Activated CD4-positive, alpha-beta T cell treated with anti-CD3 and anti-CD28 coated beads for 1 hour (primary cell): ENCODE data around the gene SMPD4.
"Not testable (repeated sequence)": the region's sequence is repeated elsewhere in the genome, so short reads cannot be mapped to it uniquely, and the experiment has no call there.

Source experiments
- DNase-seq: peaks from one replicate; pipeline ENCODE4 v3.0.0-alpha.2; 2020

The SMPD4 gene

DNA sequence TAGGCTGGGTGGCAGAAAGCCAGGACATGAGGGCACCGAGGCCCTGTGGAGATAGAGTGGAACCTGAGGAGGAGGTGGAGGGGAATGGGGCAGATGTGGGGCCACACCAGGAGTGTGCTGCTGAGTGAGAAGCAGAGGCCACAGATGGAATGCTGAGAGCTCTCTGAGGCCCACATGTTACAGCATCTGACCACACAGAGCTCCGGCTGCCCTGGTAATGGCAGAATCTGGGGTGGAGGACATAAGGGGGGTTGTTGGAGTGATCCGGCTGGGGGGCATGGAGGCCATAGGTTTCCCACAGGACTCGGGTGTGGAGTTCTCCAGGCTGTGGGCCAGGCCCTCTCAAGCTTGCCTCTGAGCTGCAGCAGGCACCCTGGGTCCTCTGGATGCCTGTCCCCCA is 4.5 kb upstream of the SMPD4 start:
- DNase-seq, result no peak

DNA sequence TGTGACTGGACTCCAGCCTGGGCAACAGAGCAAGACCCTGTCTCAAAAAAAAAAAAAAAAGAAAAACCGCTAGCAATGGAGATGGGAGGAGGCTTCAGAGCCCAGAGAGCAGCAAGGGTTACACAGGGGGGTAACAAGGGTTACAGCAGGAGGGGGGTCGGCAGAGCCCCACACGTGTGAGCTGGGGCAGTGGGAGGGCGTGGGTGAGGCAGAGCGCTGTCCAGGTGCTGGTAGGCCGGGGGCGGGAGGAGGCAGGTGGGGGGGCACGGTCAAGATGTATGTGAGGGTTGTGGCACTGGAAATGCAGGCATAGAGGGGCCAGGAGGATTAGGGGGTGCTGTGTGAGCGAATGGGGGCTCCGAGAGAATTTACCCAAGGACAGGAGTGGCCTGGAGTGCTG is 4.0 kb upstream of the SMPD4 start:
- DNase-seq, result no peak

DNA sequence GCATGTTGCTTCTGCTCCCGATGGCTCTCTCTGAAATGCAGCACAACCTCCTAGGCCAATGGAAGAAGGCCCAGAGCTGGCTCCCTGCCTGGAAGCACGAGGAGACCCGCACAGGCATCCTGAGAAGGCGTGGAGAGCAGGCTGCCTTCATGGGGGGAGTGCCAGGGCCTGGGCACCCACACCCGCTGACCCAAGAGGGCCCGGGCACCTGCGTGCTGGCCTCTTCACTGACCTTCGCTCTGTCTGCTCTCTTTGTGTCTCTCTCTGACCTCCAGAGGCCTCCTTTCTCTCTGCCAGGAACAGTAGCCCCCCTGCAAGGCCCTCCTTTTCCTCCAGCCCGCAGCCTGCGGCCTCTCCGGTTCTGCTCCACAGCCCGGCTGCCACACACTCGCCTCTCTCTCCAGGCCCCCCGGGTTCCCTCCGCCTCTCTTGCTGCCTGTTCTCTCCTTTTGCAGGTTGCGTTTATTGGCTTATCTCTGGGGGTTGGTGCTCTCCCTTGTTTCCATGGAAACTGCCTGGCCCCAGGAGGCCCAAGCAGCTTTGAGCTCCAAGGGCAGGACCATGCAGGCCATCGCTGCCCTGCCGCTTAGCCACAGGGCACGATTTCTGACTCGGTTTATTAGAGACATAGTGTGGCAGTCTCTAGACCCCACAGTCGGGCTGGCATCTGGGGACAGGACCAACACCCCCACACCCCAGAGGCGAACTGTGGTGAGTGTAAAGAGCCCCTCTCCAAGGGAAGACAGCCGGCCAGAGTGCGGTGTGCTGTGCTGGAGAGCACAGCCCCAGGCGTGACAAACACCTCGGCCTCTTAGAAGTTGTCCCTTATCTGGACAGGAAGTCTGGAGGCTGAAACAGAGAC is 2.3 kb upstream of the SMPD4 start:
- DNase-seq, result no peak

DNA sequence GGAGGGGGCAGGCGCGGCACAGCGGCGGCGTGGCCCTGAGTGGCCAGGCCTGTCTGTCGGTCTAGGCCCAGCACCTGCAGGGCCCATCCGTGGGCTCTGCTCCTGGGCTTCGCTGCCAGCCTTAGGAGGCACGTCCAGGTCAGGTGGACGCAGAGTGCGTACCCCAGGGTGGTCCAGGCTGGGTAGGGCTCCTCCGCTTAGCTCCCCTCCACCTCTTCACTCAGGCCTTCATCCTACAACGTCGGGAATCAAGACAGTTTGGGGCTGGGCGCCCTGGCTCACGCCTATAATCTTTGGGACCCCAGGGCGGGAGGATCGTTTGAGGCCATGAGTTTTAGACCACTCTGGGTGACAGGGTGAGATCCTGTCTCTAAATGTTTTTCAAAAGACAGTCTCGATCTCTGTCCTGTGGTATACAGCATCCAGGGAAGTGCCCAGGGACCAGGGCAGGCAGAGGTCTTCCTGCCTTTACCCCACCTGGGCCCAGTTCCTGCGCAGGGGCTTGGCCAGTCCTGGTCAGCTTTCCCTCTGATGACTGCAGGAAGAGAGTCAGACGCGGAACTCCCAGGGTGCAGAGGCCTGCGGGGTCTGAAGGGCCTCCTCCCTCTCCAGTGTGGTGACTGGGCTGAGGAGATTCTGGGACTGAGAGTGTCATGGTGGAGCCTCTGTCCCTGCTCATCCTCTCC is 1.6 kb upstream of the SMPD4 start:
- DNase-seq, result not testable (repeated sequence)

DNA sequence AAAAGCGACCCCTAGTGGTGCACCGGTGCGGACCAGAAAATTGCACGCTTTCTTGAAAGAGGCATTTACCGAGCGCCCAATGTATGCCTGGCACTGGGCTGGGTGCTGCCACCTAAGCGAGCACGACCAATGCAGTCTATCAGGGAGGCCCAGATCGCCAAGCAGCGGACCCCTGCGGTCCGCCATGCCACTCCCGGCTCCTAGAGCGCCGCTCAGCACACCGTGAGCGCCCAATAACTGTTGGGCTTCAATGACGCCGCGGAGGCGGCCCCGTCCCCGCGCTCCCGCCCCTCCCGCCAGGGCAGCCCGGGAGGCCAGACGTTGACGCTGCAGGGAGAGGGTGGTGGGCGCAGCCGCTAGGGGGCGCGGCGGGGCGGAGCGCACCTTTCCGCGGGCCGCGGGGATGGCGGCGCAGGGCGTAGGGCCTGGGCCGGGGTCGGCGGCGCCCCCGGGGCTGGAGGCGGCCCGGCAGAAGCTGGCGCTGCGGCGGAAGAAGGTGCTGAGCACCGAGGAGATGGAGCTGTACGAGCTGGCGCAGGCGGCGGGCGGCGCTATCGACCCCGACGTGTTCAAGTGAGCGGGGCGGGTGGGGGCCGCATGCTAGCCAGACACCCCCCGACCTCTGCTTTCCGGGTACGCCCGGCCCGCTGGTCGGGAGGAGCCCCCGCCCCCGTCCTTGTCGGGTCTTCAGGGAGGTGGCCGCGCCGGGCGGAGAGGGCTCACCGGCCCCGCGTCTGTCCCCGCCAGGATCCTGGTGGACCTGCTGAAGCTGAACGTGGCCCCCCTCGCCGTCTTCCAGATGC is 679 bp upstream of the SMPD4 start, which contains the start of gene MZT2B:
TSS of gene MZT2B (plus strand) at position 383 of the 803 bp plus-strand sequence. CDS start at position 404, 21 bp downstream.
- peak; percentile 81 for DNase-seq

DNA sequence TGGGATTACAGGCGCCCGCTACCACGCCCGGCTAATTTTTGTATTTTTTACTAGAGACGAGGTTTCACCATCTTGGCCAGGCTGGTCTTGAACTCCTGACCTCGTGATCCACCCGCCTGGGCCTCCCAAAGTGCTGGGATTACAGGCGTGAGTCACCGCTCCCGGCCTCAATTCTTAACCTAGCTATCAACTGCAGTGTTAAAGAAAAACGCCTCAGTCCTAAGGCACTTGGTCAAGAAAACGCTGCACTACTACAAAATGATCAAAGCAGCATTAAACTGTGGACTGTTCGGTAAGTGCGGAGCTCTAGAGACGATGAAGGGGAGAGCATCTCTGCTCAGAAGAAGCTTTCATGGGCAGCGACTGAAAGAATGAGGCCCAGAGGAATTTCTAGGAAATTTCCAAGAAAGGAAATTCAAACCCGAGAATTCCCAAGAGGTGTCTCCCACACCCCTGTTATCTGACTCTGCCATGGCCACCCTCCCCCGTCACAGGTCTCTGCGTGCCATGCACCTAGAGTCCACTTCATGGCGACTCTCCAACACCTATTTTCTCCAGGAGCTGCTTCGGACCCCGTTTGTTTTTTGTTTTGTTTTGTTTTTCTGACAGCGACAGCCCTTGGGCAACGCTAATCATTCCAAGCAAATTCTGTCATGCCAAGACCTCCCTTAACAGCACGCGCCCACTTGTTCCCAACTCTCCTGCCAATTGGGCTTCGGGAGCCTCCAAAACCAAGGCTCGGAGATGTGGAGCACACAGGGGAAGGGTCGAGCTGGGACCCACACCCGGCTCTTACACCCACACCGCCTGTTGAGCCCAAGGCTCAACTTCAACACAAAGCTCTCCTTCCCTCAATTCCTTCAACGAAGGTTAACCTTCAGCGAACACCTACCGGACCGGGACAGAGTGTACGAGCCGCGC is 738 bp downstream of the SMPD4 start:
- DNase-seq, result not testable (repeated sequence)

DNA sequence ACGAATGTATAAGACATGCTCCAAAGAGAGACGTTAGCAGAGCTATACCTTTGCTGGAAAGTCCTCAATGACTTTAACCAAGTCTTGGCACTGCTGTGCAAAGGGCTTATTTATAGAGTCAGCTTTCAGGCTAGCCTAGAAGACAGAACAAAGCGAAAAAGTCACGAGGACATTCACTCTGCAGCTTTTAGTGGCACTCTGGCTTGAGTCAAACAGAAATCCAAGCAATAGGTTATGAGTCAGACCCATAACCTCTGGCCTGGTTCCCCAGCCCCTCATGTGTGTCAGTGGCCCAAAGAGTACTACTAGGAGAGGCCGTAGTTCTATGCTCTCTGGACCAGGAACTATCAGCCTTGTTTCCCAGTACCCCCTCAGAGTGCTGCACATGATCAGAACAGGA is 6.5 kb downstream of the SMPD4 start:
- not testable (repeated sequence) for DNase-seq

DNA sequence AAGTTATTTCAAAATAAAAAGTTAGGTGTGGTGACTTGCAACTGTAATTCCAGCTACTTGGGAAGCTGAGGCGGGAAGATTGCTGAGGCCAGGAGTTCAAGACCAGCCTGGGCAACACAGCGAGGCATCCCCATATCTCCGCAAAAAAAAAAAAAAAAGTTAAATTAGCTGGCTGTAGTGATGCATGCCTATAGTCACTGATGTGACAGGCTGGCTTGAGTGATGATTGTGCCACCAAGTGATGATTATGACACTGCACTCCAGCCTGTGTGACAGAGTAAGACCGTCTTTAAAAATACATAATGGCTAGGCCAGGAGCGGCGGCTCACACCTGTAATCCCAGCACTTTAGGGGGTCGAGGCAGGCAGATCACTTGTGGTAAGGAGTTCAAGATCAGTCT is 11.5 kb downstream of the SMPD4 start:
- DNase-seq, result no peak

DNA sequence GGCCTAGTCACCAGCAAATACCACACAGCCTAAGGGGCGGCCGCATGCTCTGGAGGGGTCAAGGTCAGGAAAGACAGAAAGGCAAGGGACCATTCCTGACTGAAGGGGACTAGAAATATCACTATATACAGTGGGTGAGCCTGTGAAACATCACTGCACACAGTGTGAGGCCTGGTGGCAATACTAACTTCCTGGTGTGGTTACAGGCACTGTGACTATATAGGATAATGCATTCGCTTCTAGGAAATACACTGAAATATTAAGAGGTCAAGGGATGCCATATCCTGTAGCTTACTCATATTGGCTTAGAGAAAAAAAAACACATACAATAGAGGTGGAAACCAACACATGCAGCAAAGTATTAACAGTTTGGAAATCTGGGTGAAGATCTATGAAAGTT is 12.2 kb downstream of the SMPD4 start:
- DNase-seq, result not testable (repeated sequence)

DNA sequence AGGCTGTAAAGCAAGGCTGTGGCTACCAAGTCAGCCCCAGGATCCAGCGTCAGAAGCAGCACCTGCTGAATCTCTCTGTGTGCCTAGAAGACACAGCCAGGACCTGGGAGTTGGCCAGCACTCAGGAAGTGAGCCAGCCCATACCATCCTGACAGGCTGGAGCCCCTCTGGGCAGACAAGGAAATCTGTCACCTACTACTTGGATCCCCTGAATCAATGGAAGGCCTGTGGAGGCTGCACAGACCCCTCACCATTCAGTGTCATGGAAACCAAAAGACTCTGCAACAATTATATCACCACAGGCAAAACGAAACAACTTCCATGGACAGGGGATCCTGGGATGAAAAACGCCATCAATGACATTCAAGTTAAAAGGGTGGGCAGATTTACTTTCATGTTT is 14.8 kb downstream of the SMPD4 start:
- not testable (repeated sequence) for DNase-seq

DNA sequence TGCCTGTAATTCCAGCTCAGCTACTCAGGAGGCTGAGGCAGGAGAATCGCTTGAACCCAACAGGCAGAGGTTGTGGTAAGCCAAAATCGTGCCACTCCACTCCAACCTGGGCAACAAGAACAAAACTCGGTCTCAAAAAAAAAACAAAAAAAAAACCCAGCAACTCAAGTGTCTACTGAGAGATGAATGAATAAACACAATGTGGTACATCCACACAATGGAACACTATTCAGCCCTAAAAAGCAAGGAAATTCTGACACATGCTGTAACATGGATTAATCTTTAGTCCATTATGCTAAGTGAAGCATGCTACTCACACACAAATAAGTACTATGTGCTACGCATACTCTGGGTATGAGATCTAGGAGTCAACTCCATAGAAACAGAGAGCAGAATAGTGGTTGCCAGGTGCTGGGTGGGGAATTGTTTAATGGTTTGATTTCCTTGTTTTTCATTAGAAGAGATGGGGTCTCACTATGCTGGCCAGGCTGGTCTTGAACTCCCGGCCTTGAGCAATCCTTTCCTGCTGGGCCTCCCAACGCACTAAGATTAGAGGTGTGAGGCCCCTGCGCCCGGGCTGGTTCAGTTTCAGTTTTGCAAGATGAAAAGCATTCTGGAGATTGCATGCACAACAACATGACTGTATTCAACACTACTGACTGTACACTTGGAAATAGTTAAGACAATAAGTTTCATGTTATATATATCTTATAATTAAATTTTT is 15.9 kb downstream of the SMPD4 start:
- DNase-seq, result no peak

DNA sequence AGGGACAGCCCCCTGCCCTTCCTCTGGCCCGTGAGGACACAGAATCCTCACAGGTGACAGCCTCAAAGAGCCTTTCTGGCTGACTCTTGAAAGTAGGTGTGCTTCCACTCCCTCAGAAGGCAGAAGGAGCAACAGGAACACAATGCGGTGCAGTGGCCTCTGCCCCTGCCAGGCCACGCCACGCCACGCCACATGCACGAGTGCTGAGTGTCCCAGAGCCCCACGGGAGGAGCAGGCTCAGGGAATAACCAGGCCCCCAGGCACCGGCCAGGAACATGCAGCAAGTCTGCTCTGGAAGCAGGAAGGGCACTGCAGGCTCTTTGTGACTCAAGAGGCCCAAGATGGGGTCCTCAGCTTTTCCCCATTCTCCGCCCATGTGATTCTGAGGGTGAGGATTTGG is 18.4 kb downstream of the SMPD4 start:
- no peak for DNase-seq

DNA sequence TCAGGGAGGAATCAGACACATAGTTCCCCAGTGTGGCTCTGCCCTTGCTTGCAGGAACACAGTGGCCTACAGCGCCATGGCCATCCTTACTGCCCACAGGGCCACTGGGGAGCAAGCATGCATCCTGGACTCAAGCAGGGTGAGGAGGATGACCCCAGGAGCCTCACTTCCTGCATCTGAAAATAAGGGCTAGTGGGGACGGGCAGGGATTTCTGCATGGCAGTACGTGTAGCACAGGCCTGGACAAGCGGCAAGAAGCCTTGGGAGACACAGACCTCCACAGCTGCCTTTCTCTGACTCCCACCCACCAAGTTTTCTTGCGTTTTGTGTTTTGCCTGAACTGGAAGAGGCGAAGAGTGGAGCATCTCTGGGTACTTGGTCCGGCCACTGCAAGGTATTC is 18.9 kb downstream of the SMPD4 start:
- not testable (repeated sequence) for DNase-seq

DNA sequence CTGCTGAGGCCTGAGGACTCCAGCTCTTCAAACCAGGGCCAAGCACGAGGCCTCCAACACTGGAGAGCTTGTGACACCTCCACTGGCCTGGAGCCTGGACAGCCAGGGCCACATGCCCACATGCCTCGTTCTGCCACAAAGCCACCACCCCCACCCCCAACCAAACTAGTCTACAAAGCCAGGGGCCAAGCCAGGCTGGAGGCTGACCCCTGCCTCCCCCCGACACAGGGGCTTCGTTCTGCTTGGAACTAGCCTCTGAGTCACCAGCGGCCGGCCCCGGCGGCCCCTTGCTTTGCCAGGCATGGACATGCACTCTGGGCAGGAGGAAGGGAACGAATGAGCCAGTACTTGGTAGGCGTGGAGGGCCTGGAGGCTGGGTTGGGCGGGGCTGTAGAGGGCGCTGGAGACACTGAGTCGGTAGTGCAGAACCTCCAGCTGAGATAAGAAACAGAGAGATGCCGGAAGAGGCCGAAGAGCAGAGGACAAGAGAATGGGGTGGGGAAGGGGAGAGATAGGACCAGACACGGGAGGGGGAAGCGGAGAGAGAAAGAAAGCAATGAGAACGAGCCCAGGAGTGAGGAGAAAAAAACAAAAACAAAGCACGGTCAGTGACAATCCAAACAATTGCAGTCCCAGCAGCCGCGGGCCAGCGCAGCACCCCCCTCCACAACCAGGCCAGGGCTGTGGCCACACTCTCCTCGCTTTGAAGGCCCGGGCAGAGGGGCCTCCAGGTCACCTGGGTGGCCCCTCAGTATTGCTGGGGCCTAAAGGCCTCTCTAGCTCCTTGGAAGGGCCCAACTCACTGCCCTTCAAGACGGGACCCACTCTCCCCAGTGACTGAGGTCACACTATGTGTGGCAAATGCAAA is 20.3 kb downstream of the SMPD4 start:
- DNase-seq, result not testable (repeated sequence)

DNA sequence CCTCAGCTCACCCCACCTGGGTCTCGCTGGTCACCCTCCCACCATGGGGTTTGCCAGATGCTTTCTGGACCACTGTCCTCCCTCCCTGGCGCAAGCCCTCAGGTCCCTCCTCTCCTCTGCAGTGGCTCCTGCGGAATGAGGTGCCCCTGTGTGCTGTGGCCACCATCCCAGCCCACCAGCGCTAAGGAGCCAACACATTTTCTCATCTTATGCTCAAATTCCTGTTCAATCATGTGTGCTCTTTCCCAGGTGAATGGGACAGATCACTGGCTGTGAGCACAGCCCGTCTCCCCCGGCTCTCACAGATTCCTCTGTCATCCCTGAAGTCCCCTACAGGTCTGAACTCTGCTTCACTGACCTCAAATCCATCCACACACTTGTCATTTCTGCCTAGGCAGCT is 21.3 kb downstream of the SMPD4 start:
- DNase-seq, result no peak

DNA sequence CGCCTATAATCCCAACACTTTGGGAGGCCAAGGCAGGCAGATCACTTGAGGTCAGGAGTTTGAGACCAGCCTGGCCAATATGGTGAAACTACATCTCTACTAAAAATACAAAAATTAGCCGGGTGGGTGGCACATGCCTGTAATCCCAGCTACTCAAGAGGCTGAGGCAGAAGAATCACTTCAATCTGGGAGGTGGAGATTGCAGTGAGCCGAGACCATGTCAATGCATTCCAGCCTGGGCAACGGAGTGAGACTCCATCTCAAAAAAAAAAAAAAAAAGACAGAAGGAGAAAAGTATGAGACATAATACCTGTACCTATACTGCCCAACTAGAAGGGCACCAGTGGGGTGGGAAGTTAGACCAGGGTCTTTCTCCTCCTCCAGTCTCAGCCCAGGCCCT is 22.0 kb downstream of the SMPD4 start:
- DNase-seq, result not testable (repeated sequence)

DNA sequence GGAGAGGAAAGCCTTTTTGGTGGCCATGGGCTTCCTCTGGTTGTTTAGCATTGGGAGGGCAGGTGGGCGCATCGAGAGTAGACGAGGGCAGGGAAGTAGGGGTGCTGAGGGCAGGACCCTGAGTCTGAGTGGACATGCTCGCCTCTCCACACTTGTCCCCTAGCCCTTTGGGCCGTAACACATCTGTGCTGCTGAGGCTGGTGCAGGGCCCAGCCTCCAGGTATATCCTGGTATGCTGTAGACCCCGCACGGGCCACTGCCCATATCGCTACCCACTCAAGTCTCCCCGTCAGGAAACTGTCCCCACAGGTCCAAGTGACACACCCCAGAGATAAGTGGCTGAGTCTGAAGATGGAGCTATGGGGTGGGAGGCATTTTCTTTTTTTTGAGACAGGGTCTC is 22.8 kb downstream of the SMPD4 start:
- no peak for DNase-seq

DNA sequence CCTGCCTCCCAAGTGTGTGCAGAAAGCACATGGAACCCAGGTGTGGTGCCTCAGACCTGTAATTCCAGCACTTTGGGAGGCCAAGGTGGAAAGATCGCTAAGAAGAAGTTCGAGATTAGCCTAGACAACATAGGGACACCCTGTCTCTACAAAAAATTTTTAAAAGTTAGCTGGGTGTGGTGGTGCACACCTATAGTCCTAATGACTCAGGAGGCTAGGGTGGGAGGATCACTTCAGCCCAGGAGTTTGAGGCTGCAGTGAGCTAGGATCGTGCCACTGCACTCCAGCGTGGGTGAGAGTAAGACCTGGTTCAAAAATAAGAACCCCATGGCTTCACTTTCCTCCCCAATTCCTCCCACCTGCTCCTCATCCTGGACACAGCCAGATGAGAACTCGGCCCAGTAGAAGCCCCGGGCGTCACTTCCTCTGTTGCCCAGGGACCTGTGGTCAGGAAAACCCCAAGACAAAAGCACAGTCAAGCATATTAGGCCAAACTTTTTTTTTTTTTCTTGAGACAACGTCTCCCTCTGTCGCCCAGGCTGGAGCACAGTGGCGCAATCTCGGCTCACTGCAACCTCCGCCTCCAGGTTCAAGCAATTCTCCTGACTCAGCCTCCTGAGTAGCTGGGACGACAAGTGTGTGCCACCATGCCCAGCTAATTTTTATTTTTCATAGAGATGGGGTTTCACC is 23.4 kb downstream of the SMPD4 start:
- DNase-seq, result not testable (repeated sequence)

DNA sequence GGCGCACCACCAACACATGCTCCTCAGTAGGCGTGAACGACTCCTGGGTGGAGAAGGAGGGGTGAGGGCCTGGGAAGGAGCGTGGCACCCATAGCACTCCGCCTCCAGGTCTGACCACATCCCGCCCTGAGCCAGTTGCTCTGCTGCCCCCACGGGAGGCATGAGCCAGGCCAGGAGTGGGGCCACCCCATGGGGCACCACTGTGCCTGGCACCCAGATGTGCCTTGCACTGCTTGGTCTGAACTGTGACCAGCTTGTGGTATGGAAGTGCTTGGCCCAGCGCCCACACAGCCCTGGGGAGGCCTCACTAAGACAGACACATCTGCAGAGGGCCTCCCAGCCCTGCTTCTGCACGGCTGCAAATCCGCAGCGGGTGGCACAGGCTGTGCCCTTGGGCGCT is 24.0 kb downstream of the SMPD4 start:
- DNase-seq, result not testable (repeated sequence)

DNA sequence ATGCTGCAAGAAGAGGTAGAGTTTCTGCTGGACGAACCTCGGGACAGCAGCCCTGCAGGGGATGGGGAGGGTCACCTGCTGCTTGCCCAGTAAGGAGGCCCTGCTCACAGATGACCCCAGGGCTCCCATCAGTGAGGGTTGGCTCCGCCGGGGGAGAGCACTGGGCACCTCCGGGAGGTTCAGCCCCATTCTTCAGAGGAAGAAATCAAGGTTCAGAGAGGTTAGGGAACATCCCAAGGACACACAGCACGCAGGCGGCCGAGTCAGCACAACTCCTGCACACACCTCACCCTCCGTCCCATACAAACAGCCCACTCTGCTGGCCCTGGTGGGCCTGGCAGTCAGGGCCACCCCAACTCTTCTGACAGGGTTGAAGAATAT is 24.8 kb downstream of the SMPD4 start:
- no peak for DNase-seq
